Progenitor cell of endocrine pancreas (in vitro differentiated cells): Measurements from ENCODE around the gene MRC2. TPM values are rescaled to one million over a fixed set of nuclear protein-coding genes. Genes with fewer than 3 reads are reported as not detected.
A peak's percentile ranks its signal among the peaks of the same experiment; 100 is the strongest.

Source experiments
- DNase-seq: peaks from one replicate; pipeline ENCODE4 v3.0.0; 2021; ENCODE audit warnings: low spot score; ENCODE audit not compliant: unreplicated experiment
- H3K27ac Mint-ChIP-seq: 2 replicates; pipeline ENCODE4 v1.8.0; 2021; ENCODE audit warnings: mild to moderate bottlenecking, moderate library complexity, mixed read lengths
- H3K27me3 Mint-ChIP-seq: 2 replicates; pipeline ENCODE4 v1.8.0; 2021; ENCODE audit warnings: mixed read lengths
- H3K36me3 Mint-ChIP-seq: 2 replicates; pipeline ENCODE4 v1.8.0; 2022; ENCODE audit warnings: mixed read lengths; ENCODE audit not compliant: insufficient read depth
- H3K4me1 Mint-ChIP-seq: 2 replicates; pipeline ENCODE4 v1.8.0; 2021; ENCODE audit warnings: low read depth, mixed read lengths
- H3K4me3 Mint-ChIP-seq: 2 replicates; pipeline ENCODE4 v1.8.0; 2021; ENCODE audit warnings: low read depth, mild to moderate bottlenecking, moderate library complexity, mixed read lengths
- H3K9me3 Mint-ChIP-seq: 2 replicates; pipeline ENCODE4 v1.8.0; 2021; ENCODE audit warnings: low read depth, mixed read lengths
- CTCF ChIP-seq: fragments of 200-600 bp; sonication (generic); IDR thresholded peaks from one replicate; pipeline ENCODE4 v1.5.0; 2021; ENCODE audit warnings: antibody characterized with exemption, mild to moderate bottlenecking; ENCODE audit not compliant: unreplicated experiment
- total RNA-seq: library from RNA; stranded (reverse); gene quantifications from 2 replicates; pipeline ENCODE4 v1.2.1, GENCODE V29; 2021

Gene MRC2
- total RNA-seq, 1 donor from 2014 or later = 4.9 TPM

GRCh38 chr17:62700964-62701705, 73.7 kb downstream of the MRC2 start:
- Mint-ChIP-seq H3K4me1 (peaks cover 12% of the 10 kb centered on the region), H3K27ac (no peak overlapping the region), H3K36me3 (no peaks in the 10 kb centered on the region), H3K4me3 (no peak overlapping the region), H3K9me3 (no peaks in the 10 kb centered on the region), H3K27me3 (peaks cover 50% of the 10 kb centered on the region)
- no peak for DNase-seq
- TF ChIP-seq CTCF = no peak

- Mint-ChIP-seq H3K9me3 (no peaks in the 10 kb centered on the region), H3K36me3 (no peaks in the 10 kb centered on the region), H3K4me1 (peaks cover 12% of the 10 kb centered on the region), H3K27ac (no peak overlapping the region), H3K27me3 (peaks cover 54% of the 10 kb centered on the region), H3K4me3 (no peak overlapping the region)
- no peak for TF ChIP-seq CTCF
- DNase-seq = no peak
Observed at GRCh38 chr17:62701706-62702085, 74.2 kb downstream of the MRC2 start.

- no peak for TF ChIP-seq CTCF
- Mint-ChIP-seq H3K4me1 (peaks cover 12% of the 10 kb centered on the region), H3K9me3 (no peaks in the 10 kb centered on the region), H3K27me3 (peaks cover 62% of the 10 kb centered on the region), H3K4me3 (no peak overlapping the region), H3K36me3 (peaks cover 2% of the 10 kb centered on the region), H3K27ac (no peak overlapping the region)
- DNase-seq = no peak
Observed at GRCh38 chr17:62702746-62703260, 75.3 kb downstream of the MRC2 start.

GRCh38 chr17:62703261-62703775, 75.8 kb downstream of the MRC2 start:
- DNase-seq = no peak
- peak overlapping the region; percentile 46 for H3K4me3 Mint-ChIP-seq
- peaks cover 2% of the 10 kb centered on the region for H3K36me3 Mint-ChIP-seq
- no peaks in the 10 kb centered on the region for H3K9me3 Mint-ChIP-seq
- no peak for TF ChIP-seq CTCF
- peaks cover 60% of the 10 kb centered on the region for H3K27me3 Mint-ChIP-seq
- no peak overlapping the region for H3K27ac Mint-ChIP-seq
- H3K4me1 Mint-ChIP-seq = peaks cover 12% of the 10 kb centered on the region

- Mint-ChIP-seq H3K9me3 (no peaks in the 10 kb centered on the region), H3K4me1 (peaks cover 12% of the 10 kb centered on the region), H3K27ac (no peak overlapping the region), H3K36me3 (peaks cover 2% of the 10 kb centered on the region), H3K27me3 (peaks cover 60% of the 10 kb centered on the region), H3K4me3 (peak overlapping the region; percentile 46)
- TF ChIP-seq CTCF = peak; percentile 89
- peak; percentile 82 for DNase-seq
Observed at GRCh38 chr17:62703776-62704380, 76.4 kb downstream of the MRC2 start.
